GM12878 (cell line): Measurements from ENCODE around the gene GH1.

Experiments used
- EGR1 ChIP-seq, 2 experiments: IDR thresholded peaks; 1 replicate in 1 of 2; 2 replicates in 1 of 2; pipeline ENCODE4 v1.6.1; 2011 to 2012; ENCODE audit warnings: low read depth in 2 of 2, low read length in 2 of 2, borderline replicate concordance in 1 of 2, mild to moderate bottlenecking in 1 of 2, moderate library complexity in 1 of 2
- ESRRA ChIP-seq: IDR thresholded peaks from 2 replicates; pipeline ENCODE4 v1.6.1; 2012; ENCODE audit warnings: mild to moderate bottlenecking, low read length, improper control_type of control experiment
- TCF12 ChIP-seq: IDR thresholded peaks from 2 replicates; pipeline ENCODE4 v1.6.1; 2011; ENCODE audit warnings: low read depth, mild to moderate bottlenecking, low read length
- TF ChIP-seq, protein P1 (sequence below): IDR thresholded peaks from 2 replicates; pipeline ENCODE4 v1.6.1; 2012; ENCODE audit warnings: low read depth, low read length, improper control_type of control experiment
- TF ChIP-seq, protein P2 (sequence below), 3 experiments: IDR thresholded peaks in 2 of 3; conservative IDR thresholded peaks in 1 of 3; 2 replicates each; pipeline ENCODE4 v1.5.1; 2011; ENCODE audit warnings: low read depth in 3 of 3, low read length in 3 of 3, mild to moderate bottlenecking in 3 of 3, control low read depth in 2 of 3, moderate library complexity in 2 of 3, inconsistent platforms in 1 of 3, mixed read lengths in 1 of 3; ENCODE audit not compliant: control insufficient read depth in 2 of 3, insufficient read depth in 1 of 3; ENCODE audit errors: extremely low read depth in 1 of 3

DNA sequence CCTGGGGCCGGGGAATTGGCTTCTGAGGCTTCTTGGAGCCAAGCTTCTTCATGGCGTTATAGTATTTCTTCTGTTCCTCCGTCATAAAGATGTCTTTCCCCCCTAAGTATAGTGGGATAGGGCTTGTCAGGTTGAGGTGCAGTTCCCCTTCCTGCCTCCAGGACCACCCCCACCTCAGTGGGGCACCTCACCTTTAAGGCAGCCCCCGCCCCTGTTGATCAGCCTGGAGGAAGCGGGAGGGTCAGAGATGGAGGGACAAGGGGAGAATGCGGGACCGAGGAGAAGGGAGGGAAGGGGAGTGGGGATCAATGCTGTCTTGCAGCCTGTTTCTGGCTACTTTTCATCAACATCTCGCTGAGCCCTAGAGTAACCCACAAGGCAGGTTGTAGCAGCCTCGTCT lies 25.1 kb upstream of the GH1 start:
- TF ChIP-seq ESRRA (no peak), EGR1 (IDR thresholded peaks at IDR 0.05; ENCODE audit: borderline replicate concordance in 1 of 2, low read depth in 2 of 2, low read length in 2 of 2) (no peak), TCF12 (no peak)
- TF ChIP-seq, protein P1, sequence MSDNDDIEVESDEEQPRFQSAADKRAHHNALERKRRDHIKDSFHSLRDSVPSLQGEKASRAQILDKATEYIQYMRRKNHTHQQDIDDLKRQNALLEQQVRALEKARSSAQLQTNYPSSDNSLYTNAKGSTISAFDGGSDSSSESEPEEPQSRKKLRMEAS, result no peak
- TF ChIP-seq, protein P2, sequence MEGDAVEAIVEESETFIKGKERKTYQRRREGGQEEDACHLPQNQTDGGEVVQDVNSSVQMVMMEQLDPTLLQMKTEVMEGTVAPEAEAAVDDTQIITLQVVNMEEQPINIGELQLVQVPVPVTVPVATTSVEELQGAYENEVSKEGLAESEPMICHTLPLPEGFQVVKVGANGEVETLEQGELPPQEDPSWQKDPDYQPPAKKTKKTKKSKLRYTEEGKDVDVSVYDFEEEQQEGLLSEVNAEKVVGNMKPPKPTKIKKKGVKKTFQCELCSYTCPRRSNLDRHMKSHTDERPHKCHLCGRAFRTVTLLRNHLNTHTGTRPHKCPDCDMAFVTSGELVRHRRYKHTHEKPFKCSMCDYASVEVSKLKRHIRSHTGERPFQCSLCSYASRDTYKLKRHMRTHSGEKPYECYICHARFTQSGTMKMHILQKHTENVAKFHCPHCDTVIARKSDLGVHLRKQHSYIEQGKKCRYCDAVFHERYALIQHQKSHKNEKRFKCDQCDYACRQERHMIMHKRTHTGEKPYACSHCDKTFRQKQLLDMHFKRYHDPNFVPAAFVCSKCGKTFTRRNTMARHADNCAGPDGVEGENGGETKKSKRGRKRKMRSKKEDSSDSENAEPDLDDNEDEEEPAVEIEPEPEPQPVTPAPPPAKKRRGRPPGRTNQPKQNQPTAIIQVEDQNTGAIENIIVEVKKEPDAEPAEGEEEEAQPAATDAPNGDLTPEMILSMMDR (IDR thresholded peaks at IDR 0.05 in 2 of 3, conservative IDR thresholded peaks at IDR 0.05 in 1 of 3; ENCODE audit: control insufficient read depth in 2 of 3, extremely low read depth in 1 of 3, insufficient read depth in 1 of 3, low read depth in 3 of 3, low read length in 3 of 3), result peak in 1 of 3 experiments; percentile 28; a peak in 1 of 6 replicates
